G401.6 (cell line): ENCODE data around the gene CHSY1.
"Not testable (repeated sequence)": the region's sequence is repeated elsewhere in the genome, so short reads cannot be mapped to it uniquely, and the experiment has no call there.

Experiments used
- FAIRE-seq: peaks from 2 replicates; lab custom pipeline; 2012; peaks lifted over from hg19 to GRCh38; lab: Jason Lieb, UNC

CHSY1 gene

DNA sequence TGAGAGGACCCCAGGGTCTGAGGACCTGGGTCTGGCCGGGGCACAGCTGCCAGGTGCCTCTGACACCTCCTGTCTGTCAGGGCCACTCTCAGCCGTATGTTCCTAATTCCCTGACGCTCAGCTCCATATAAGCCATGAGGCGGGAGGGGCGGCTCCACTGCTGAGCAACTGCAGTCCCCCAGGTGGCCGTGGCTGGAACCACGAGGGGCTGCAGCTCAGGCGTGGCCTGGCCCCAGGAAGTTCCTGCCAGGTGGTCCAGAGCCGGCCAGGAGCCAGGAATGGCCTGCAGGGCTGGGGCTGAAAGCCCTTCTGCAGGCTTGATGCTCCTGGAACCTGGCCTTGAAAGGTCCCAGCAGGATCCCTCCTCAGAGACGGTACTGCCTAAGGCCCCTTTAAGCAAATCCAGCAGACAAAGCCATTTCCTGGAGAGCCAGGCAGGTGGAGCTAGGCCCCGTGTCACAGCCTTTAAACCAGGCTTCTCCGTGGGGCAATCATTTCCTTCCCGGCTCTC, 118.0 kb downstream of the CHSY1 start:
- no peak for FAIRE-seq

DNA sequence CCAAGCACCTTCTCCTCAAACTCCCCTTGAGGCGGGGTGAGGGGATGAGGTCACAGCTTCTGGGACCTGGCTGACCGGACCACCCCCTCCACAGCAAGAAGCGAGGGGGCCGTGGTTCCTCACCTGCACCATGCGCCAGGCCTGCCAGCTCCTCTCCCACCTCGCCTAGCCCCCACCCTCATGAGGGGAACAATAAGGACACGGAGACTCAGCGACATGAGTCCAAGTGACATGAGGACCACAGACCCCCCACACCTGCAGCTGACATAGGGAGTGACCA, 118.7 kb downstream of the CHSY1 start:
- no peak for FAIRE-seq

DNA sequence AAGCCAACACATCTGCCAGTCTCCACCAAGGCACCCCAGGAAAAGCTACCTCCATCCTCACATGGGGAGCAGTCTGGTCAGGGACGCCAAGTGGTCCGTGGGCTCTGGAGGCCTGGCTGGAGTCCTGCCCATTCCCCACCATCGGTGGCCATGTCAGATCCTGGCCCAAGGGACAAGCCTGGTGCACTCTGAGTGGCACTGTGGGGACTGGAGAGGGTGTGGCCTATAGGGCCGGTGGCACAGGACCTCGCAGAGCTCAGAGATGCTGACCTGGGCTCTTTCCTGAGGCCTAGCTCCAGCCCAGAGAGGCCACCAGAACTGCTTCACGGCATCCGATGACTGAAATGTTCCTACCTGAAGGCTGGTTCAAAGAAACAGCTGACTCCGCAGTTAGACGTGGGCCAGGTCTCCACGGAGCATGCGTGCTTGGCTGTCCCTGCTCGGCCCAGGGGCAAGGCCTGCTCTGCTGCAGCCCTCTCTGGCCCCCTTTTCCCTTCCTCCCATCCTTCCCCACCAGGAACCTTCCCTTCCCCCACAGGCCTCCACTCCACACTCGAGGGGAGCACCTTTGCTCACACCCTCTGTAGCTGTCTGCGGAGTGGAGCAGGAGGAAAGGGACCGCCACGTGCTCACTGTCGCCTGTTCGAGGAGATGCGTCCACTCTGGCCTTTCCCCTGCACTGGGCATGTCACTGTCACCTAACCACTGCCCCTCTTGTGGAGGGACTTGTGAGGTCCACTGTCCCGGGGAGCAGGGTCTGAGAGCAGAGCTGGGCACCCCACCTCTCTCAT, 119.3 kb downstream of the CHSY1 start:
- FAIRE-seq = no peak

- no peak for FAIRE-seq
These were observed 120.1 kb downstream of the CHSY1 start for GRCh38 chr15:101131489-101132389.

GRCh38 chr15:101129851-101130380, 121.9 kb downstream of the CHSY1 start:
- FAIRE-seq = no peak

DNA sequence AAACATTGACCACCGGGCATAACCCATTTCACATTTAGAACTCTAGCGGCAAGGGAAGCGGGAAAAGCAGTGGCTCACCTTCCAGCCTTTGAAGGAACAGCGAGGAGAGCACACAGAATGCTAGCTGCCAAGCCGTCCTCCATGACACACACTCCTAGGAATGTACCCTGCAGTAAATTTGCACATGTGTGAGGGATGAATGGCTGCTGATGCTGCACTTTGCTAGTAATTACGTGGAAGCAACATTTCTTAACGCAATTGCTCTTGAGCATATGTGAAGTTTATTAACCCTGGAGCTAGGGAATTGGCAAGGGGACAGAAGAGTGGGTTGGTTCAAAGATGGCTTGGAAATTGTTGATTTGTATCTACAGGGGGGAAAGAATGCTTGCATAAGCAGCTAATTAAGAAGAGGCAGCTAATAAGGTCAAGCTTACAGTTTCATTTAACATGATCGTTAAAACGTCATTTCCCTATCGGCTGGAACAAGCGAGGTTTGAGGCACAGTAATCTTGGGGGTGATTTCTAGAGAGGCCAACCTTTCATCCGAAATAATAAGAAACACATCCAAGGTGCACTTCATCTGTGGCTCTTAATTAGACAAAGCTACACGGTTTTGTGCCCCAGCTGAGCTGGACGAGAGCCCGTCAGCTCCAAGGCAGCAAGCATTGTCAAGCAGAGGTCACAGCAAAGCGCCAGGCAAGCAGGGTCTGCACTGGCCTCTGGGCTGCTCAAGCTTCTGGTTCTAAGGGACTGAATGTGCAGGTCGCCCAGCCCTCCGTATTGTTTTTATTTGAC, 123.4 kb downstream of the CHSY1 start:
- no peak for FAIRE-seq

GRCh38 chr15:101127506-101128076, 124.3 kb downstream of the CHSY1 start:
- no peak for FAIRE-seq

GRCh38 chr15:101126618-101127505, 125.0 kb downstream of the CHSY1 start:
- no peak for FAIRE-seq

DNA sequence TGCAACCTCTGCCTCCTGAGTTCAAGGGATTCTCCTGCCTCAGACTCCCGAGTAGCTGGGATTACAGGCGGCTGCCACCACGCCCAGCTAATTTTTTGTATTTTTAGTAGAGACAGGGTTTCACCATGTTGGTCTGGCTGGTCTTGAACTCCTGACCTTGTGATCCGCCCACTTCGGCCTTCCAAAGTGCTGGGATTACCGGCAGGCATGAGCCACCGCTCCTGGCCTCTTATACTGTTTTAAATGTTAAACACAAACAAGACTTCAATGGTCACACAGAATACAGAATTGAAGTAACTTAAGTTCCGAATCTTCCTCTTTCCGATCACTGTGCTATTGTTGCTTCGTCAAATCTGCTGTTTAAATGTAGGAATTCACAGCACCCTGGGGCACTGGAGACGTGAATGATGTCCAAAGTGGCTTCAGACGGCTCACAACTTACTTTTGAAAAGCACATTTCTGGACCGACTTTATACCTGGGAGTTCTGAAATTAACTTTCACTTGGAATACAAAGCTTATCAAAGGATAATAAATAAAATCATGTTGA, 125.9 kb downstream of the CHSY1 start:
- not testable (repeated sequence) for FAIRE-seq
